A673 (cell line): Measurements from ENCODE around the gene ANO7. TPM values are rescaled to one million over a fixed set of nuclear protein-coding genes. Genes with fewer than 3 reads are reported as not detected.

Experiments used
- BruUV-seq: library from RNA; stranded (reverse); fragments of 400-500 nt; replicated peaks from 2 replicates; lab custom pipeline; 2021; lab: Mats Ljungman, UMichigan
- CTCF ChIA-PET: fragments of 300-600 bp; sonication (Branson Sonifier 250); formaldehyde crosslinking; loops from one replicate; lab custom pipeline; 2022; ENCODE audit warnings: antibody characterized with exemption; lab: Charles Lee
- POLR2A ChIA-PET: fragments of 300-600 bp; sonication (Branson Sonifier 250); formaldehyde crosslinking; loops from one replicate; lab custom pipeline; 2022; ENCODE audit warnings: antibody characterized with exemption; ENCODE audit not compliant: low non-redundant PET; lab: Charles Lee
- DNase-seq: peaks from one replicate; pipeline ENCODE4 v3.0.0-alpha.2; 2015; ENCODE audit warnings: low spot score
- H3K27ac ChIP-seq: fragments of 200-600 bp; sonication (generic); 2 replicates; pipeline ENCODE4 v1.5.1; 2016; ENCODE audit warnings: mixed run types, low read depth, mild to moderate bottlenecking, mixed read lengths, antibody characterized with exemption, low read length; ENCODE audit not compliant: poor library complexity, severe bottlenecking
- H3K27me3 ChIP-seq: fragments of 200-600 bp; sonication (generic); replicated peaks from 2 replicates; pipeline ENCODE4 v1.6.1; 2017; ENCODE audit warnings: mixed run types, low read depth, mild to moderate bottlenecking, mixed read lengths, antibody characterized with exemption, low read length; ENCODE audit not compliant: insufficient read depth, poor library complexity
- H3K36me3 ChIP-seq: fragments of 200-600 bp; sonication (generic); 2 replicates; pipeline ENCODE4 v1.6.1; 2016; ENCODE audit warnings: mixed run types, mild to moderate bottlenecking, mixed read lengths, antibody characterized with exemption, low read length; ENCODE audit not compliant: insufficient read depth, poor library complexity, severe bottlenecking
- H3K4me1 ChIP-seq: fragments of 200-600 bp; sonication (generic); 2 replicates; pipeline ENCODE4 v1.6.1; 2017; ENCODE audit warnings: mixed run types, mild to moderate bottlenecking, mixed read lengths, antibody characterized with exemption, low read length; ENCODE audit not compliant: insufficient read depth, poor library complexity, severe bottlenecking
- H3K4me3 ChIP-seq: fragments of 200-600 bp; sonication (generic); 2 replicates; pipeline ENCODE4 v1.5.1; 2016; ENCODE audit warnings: low read depth, mixed run types, mild to moderate bottlenecking, mixed read lengths, low read length; ENCODE audit not compliant: poor library complexity, severe bottlenecking
- H3K9me3 ChIP-seq: fragments of 200-600 bp; sonication (generic); 2 replicates; pipeline ENCODE4 v1.6.1; 2016; ENCODE audit warnings: mixed run types, low read depth, mild to moderate bottlenecking, mixed read lengths, antibody characterized with exemption, low read length; ENCODE audit not compliant: poor library complexity, severe bottlenecking
- CTCF ChIP-seq: fragments of 300-800, 200-600 bp; sonication (generic); conservative IDR thresholded peaks from 2 replicates; pipeline ENCODE4 v1.5.1; 2017; ENCODE audit warnings: low read depth, mild to moderate bottlenecking, antibody characterized with exemption, low read length, moderate library complexity, mixed read lengths
- EZH2 ChIP-seq: fragments of 200-600 bp; sonication (generic); IDR thresholded peaks from 2 replicates; pipeline ENCODE4 v1.6.1; 2017; ENCODE audit warnings: borderline replicate concordance, low read depth, mild to moderate bottlenecking, mixed read lengths, antibody characterized with exemption, low read length; ENCODE audit not compliant: poor library complexity, severe bottlenecking
- intact Hi-C: fragments of 100-400 bp; cut with micrococcal nuclease; formaldehyde crosslinking; loops from one replicate; pipeline ENCODE4 v1.10.0; 2022; ENCODE audit not compliant: unreplicated experiment
- total RNA-seq: library from RNA; stranded (reverse); gene quantifications from 2 replicates; pipeline ENCODE4 v1.2.3, GENCODE V29; 2021

ANO7 gene
- total RNA-seq, 1 experiment from 2014 or later, result 0.45 TPM

- H3K36me3 ChIP-seq, result peaks cover 99% of the 10 kb centered on the region
- H3K9me3 ChIP-seq, result no peaks in the 10 kb centered on the region
- POLR2A ChIA-PET, result no interaction called here
- BruUV-seq, result TSS peak; percentile 36
- no peak for TF ChIP-seq EZH2
- TF ChIP-seq CTCF, result no peak
- CTCF ChIA-PET, result no interaction called here
- no peak overlapping the region for H3K27ac ChIP-seq
- no peaks in the 10 kb centered on the region for H3K27me3 ChIP-seq
- intact Hi-C loops, result no loop called here
- no peaks in the 10 kb centered on the region for H3K4me1 ChIP-seq
- no peak overlapping the region for H3K4me3 ChIP-seq
- no peak for DNase-seq
These were observed 67.7 kb downstream of the ANO7 start for GRCh38 chr2:241256168-241256545.

GRCh38 chr2:241257419-241258032, 69.0 kb downstream of the ANO7 start:
- H3K4me3 ChIP-seq, result no peak overlapping the region
- POLR2A ChIA-PET, result no interaction called here
- H3K4me1 ChIP-seq, result no peaks in the 10 kb centered on the region
- TF ChIP-seq EZH2, result no peak
- TF ChIP-seq CTCF, result 0 out of 2 replicates have a peak, but pooled peaks have one; percentile 10
- H3K27ac ChIP-seq, result no peak overlapping the region
- no peak for DNase-seq
- intact Hi-C loops, result no loop called here
- peaks cover 100% of the 10 kb centered on the region for H3K36me3 ChIP-seq
- no peaks in the 10 kb centered on the region for H3K9me3 ChIP-seq
- BruUV-seq, result no TSS peak
- CTCF ChIA-PET, result no interaction called here
- no peaks in the 10 kb centered on the region for H3K27me3 ChIP-seq

DNA sequence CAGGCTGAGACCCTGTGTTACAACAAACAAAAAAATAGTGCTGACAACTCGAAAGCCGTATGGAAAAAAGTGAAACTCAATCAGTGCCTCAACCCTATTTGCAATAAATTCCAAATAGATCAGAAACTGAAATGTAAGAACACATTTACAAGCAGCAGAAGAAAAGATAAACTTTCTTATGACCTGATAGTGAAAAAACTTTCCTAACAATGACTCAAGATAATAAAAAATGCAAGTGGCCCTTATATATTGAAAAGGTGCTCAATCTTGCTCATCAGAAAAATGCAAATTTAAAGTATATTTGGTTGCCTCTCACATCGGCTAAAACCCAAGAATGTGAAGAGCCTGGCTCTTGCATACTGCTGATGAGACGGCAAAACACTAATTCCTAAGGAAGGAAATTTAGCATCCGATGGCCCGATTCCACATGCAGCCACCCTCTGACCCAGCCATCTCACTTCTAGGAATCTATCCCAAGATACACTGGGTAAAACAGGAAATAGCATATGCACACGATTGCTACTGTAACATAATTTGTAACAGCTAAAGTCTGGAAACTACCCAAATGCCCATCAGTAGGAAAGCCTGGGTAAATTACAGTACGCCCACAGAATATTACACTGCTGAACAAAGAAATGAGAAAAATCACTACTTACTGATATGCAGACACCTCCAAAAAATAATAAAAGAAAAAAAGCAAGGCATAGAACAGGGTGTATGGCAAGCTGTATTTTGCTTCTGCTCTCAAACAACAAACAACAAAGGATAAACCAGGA, 70.2 kb downstream of the ANO7 start:
- no peaks in the 10 kb centered on the region for H3K9me3 ChIP-seq
- TF ChIP-seq EZH2, result no peak
- no peak for TF ChIP-seq CTCF
- no TSS peak for BruUV-seq
- CTCF ChIA-PET, result no interaction called here
- H3K4me3 ChIP-seq, result no peak overlapping the region
- intact Hi-C loops, result no loop called here
- H3K27me3 ChIP-seq, result no peaks in the 10 kb centered on the region
- POLR2A ChIA-PET, result no interaction called here
- H3K36me3 ChIP-seq, result peaks cover 100% of the 10 kb centered on the region
- H3K27ac ChIP-seq, result peak overlapping the region; percentile 44
- no peaks in the 10 kb centered on the region for H3K4me1 ChIP-seq
- DNase-seq, result no peak
